BJ (cell line): ENCODE measurements around the gene GPR55. TPM values are rescaled to one million over a fixed set of nuclear protein-coding genes. Genes with fewer than 3 reads are reported as not detected.

Experiments used
- CTCF ChIA-PET: fragments of 350-600 bp; formaldehyde crosslinking; extraction: SDS; loops from one replicate; lab custom pipeline; 2021; ENCODE audit warnings: antibody characterized with exemption, inconsistent platforms; lab: Yijun Ruan, JAX
- POLR2A ChIA-PET: fragments of 300-600 bp; sonication (Branson Sonifier 250); formaldehyde crosslinking; extraction: SDS; loops from one replicate; lab custom pipeline; 2021; ENCODE audit warnings: antibody characterized with exemption; lab: Charles Lee
- DNase-seq: peaks from one replicate; pipeline ENCODE4 v3.0.0-alpha.2; 2011; ENCODE audit warnings: low read depth
- H3K27me3 ChIP-seq: 2 replicates; pipeline ENCODE4 v1.6.0; 2011; ENCODE audit warnings: low read length; ENCODE audit not compliant: control insufficient read depth, insufficient read depth
- H3K36me3 ChIP-seq: 2 replicates; pipeline ENCODE4 v1.5.1; 2011; ENCODE audit warnings: low read length; ENCODE audit not compliant: control insufficient read depth, insufficient read depth
- H3K4me3 ChIP-seq: 2 replicates; pipeline ENCODE4 v1.5.1; 2011; ENCODE audit warnings: low read depth, mild to moderate bottlenecking, control low read depth, low read length
- CTCF ChIP-seq: IDR thresholded peaks from 2 replicates; pipeline ENCODE4 v1.5.1; 2011; ENCODE audit warnings: low read depth, mild to moderate bottlenecking, control low read depth, inconsistent platforms, low read length, moderate library complexity; ENCODE audit not compliant: insufficient read depth
- polyA plus RNA-seq: library from polyadenylated mRNA; depleted of rRNA; stranded (reverse); fragments of >200 nt; gene quantifications from 2 replicates; pipeline ENCODE4 v1.2.3, GENCODE V29; 2011

The GPR55 gene
- polyA plus RNA-seq, 1 experiment = not detected

GRCh38 chr2:230933521-230934180 is 8.6 kb upstream of the GPR55 start:
- POLR2A ChIA-PET = no interaction called here
- Histone ChIP-seq H3K4me3 (no peak overlapping the region), H3K27me3 (peaks cover 4% of the 10 kb centered on the region; the same call in 1 of the 2 replicates), H3K36me3 (no peaks in the 10 kb centered on the region)
- CTCF ChIA-PET = interaction anchor here (0.9 kb wide), 1 partner anchor 15 kb away, joined by 3 read pairs; no protein-coding TSS in a partner anchor
- TF ChIP-seq CTCF = no peak
- DNase-seq = no peak

GRCh38 chr2:230932556-230933511 is 7.8 kb upstream of the GPR55 start:
- peak; percentile 6 for DNase-seq
- no peaks in the 10 kb centered on the region for H3K36me3 ChIP-seq
- ChIA-PET CTCF (interaction anchor here (0.9 to 1.0 kb wide), 2 partner anchors 9 to 16 kb away, joined by 3 to 5 read pairs; no protein-coding TSS in a partner anchor), POLR2A (no interaction called here)
- peaks cover 4% of the 10 kb centered on the region; the same call in 1 of the 2 replicates for H3K27me3 ChIP-seq
- H3K4me3 ChIP-seq = no peak overlapping the region
- no peak for TF ChIP-seq CTCF

- Histone ChIP-seq H3K36me3 (no peaks in the 10 kb centered on the region), H3K4me3 (no peak overlapping the region), H3K27me3 (peaks cover 4% of the 10 kb centered on the region; the same call in 1 of the 2 replicates)
- ChIA-PET CTCF (interaction anchor here (1.0 kb wide), 1 partner anchor 7 kb away, joined by 5 read pairs; no protein-coding TSS in a partner anchor), POLR2A (no interaction called here)
- TF ChIP-seq CTCF = no peak
- DNase-seq = no peak
Observed at GRCh38 chr2:230931556-230932231, 6.7 kb upstream of the GPR55 start.

GRCh38 chr2:230930928-230931555 is 6.0 kb upstream of the GPR55 start:
- ChIA-PET CTCF (no interaction called here), POLR2A (no interaction called here)
- no peak for DNase-seq
- no peak for TF ChIP-seq CTCF
- Histone ChIP-seq H3K4me3 (no peak overlapping the region), H3K27me3 (peaks cover 4% of the 10 kb centered on the region; the same call in 1 of the 2 replicates), H3K36me3 (no peaks in the 10 kb centered on the region)
